Measurements from ENCODE around the gene HSPA6. TPM values are rescaled to one million over a fixed set of nuclear protein-coding genes. Genes with fewer than 3 reads are reported as not detected.
"Not testable (repeated sequence)": the region's sequence is repeated elsewhere in the genome, so short reads cannot be mapped to it uniquely, and the experiment has no call there.

HSPA6 gene
- total RNA-seq, 6 donors from 2014 or later = 10.8 to 37.7 (median 15.9) TPM

DNA sequence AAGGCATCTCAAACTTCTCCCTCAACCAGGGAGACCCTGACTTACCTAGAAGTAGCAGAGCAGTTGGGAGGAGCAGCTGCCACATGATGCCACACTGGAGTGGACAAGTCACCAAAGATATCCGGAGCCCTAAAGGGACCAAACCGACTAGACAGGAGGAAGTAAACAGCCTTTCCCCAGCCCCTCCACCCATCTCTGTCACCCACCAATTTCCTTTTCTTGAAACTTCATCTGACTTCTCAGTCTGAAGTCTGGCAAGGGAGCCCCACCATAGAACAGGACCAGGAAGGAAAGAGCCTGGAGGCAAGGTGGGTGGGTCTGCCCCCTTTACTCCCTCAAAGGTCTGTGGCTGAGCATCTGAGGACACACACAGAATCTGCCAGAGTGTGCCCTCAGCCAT, 25.3 kb downstream of the HSPA6 start, which contains the start of gene FCGR3A:
Gene FCGR3A (minus strand): TSS at position 167 of the 400 bp plus-strand sequence. CDS start 82 bp downstream, at position 85.
- H3K27me3 ChIP-seq = no peaks in the 10 kb centered on the region
- ATAC-seq (ENCODE audit: low FRiP score in 2 of 2) (peak in 1 of 2 donors; percentile 55), DNase-seq (no peak)
- peak within 1 kb of the TSS in 1 of 4 donors; percentile 18 for H3K4me3 ChIP-seq
- no peaks in the 10 kb centered on the region for H3K9me3 ChIP-seq
- H3K27ac ChIP-seq = peak within 1 kb of the TSS in 3 of 4 donors; percentile 48 to 75 (median 66)
- TF ChIP-seq POLR2A (IDR thresholded peaks at IDR 0.05) (peak in 1 of 4 donors; percentile 59), EP300 (IDR thresholded peaks at IDR 0.05) (no peak), POLR2AphosphoS5 (IDR thresholded peaks at IDR 0.05) (peak in 1 of 2 donors; percentile 6)
- TF ChIP-seq, protein P1, sequence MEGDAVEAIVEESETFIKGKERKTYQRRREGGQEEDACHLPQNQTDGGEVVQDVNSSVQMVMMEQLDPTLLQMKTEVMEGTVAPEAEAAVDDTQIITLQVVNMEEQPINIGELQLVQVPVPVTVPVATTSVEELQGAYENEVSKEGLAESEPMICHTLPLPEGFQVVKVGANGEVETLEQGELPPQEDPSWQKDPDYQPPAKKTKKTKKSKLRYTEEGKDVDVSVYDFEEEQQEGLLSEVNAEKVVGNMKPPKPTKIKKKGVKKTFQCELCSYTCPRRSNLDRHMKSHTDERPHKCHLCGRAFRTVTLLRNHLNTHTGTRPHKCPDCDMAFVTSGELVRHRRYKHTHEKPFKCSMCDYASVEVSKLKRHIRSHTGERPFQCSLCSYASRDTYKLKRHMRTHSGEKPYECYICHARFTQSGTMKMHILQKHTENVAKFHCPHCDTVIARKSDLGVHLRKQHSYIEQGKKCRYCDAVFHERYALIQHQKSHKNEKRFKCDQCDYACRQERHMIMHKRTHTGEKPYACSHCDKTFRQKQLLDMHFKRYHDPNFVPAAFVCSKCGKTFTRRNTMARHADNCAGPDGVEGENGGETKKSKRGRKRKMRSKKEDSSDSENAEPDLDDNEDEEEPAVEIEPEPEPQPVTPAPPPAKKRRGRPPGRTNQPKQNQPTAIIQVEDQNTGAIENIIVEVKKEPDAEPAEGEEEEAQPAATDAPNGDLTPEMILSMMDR (IDR thresholded peaks at IDR 0.05) = no peak
- no peaks in the 10 kb centered on the region for H3K36me3 ChIP-seq
- WGBS, 2 donors = 69 to 77% methylated on average over 2 of the region's 2 CpGs
- H3K4me1 ChIP-seq = no peaks in the 10 kb centered on the region

DNA sequence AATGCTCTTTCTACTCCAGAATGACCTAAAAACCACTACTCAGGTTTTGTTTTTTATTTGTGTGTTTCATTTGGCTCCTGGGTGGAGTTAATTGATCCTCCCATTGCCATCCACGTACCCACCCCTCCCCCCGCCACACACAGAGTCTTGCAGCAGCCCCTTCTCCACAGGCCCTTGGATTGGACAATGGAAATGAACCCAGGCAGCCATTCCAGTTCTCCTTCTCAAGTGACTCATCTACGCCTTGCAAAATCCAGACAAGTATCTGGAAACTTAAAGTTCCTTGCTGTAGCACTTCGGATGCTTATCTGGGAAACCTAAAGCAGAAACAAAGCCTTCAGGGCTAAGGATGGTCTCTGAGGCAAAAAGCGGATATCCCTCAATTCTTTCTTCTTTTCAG, 26.6 kb downstream of the HSPA6 start:
- DNase-seq; ATAC-seq (ENCODE audit: low FRiP score in 2 of 2); H3K4me3 ChIP-seq; H3K9me3 ChIP-seq; H3K27me3 ChIP-seq; H3K4me1 ChIP-seq; H3K36me3 ChIP-seq: not testable (repeated sequence)
- peak overlapping the region in 2 of 4 donors; percentile 66 to 75 for H3K27ac ChIP-seq
- peak in 1 of 4 donors; percentile 19 for TF ChIP-seq POLR2A (IDR thresholded peaks at IDR 0.05)
- 90 to 92% methylated on average over 5 of the region's 5 CpGs for WGBS, 2 donors

DNA sequence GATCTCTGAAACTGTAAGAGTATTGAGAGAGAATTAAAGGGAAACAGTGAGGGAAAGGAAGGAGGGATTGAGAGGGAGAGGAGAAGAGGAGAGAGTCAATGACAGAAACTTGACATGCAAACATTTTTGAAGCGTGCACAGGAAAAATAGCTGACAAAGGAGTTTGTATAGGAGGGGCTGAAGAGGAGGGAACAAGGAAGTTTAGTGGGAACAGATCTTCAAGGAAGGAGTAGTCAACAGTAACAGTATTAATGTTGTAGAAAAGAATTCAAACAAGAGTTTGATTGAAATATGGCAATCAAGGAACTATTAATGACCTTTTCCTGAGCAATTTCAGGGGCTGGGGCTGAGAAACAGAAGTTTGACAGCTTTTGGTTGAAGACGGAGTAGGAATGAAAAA, 29.3 kb downstream of the HSPA6 start:
- not testable (repeated sequence) for H3K4me3 ChIP-seq; DNase-seq; H3K27me3 ChIP-seq; ATAC-seq (ENCODE audit: low FRiP score in 2 of 2); H3K36me3 ChIP-seq; H3K4me1 ChIP-seq; H3K9me3 ChIP-seq
- 64 to 79% methylated on average over 1 to 2 of the region's 2 CpGs for WGBS, 2 donors
- H3K27ac ChIP-seq = peak overlapping the region in 2 of 4 donors; percentile 64 to 83

DNA sequence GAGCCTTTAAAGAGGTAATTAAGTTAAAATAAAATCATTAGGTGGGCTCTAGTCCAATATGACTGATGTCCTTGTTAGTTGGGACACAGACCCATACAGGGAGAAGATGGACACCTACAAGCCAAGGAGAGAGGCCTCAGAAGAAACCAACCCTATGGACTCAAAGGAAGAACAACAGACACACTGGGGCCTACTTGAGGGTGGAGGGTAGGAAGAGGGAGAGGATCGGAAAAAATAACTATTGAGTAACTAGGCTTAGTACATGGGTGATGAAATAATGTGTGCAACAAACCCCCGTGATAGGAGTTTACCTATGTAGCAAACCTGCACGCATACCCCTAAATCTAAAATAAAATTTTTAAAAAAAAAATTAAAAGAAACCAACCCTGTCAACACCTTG, 30.0 kb downstream of the HSPA6 start:
- DNase-seq = not testable (repeated sequence)
- 72 to 79% methylated on average over 3 of the region's 3 CpGs for WGBS, 2 donors

DNA sequence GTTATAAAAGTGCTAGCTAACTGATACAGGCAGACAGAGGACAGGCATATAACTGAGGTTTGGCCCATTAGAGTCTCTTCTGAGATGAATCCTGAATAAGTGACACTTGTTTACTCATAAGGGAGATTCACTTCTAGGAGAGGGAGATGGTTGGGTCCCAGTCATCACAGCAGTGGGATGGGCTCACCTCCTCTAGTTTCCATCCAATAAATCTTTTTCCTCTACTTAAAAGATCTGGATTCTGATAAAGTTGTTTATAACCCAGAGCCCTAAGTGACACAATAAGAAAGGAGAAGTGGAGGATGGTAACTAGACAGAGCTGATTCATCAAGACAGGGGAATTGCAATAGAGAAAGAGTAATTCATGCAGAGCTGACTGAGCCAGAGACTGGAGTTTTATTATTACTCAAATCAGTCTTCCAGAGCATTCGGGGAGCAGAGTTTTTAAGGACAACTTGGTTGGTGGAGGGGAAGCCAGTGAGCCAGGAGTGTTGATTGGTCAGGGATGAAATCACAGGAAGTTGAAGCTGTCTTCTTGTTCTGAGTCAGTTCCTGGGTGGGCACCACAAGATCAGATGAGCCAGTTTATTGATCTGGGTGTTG, 30.6 kb downstream of the HSPA6 start:
- peak; percentile 68 to 79 for ATAC-seq (ENCODE audit: low FRiP score in 2 of 2)
- not testable (repeated sequence) for H3K27me3 ChIP-seq, H3K4me3 ChIP-seq, DNase-seq, H3K36me3 ChIP-seq, H3K9me3 ChIP-seq, H3K4me1 ChIP-seq
- 62 to 80% methylated on average over 1 of the region's 1 CpG for WGBS, 2 donors
- TF ChIP-seq POLR2AphosphoS5 (IDR thresholded peaks at IDR 0.05) = peak in 1 of 2 donors; percentile 29
- H3K27ac ChIP-seq = peak overlapping the region; percentile 58 to 83 (median 73)

More for the DNA sequence above, 30.0 kb downstream of the HSPA6 start:
- H3K4me3 ChIP-seq, H3K27me3 ChIP-seq, H3K36me3 ChIP-seq, H3K9me3 ChIP-seq, H3K4me1 ChIP-seq: not testable (repeated sequence)
- peak overlapping the region; percentile 58 to 83 (median 73) for H3K27ac ChIP-seq
- peak in 1 of 2 donors; percentile 55 for ATAC-seq (ENCODE audit: low FRiP score in 2 of 2)

DNA sequence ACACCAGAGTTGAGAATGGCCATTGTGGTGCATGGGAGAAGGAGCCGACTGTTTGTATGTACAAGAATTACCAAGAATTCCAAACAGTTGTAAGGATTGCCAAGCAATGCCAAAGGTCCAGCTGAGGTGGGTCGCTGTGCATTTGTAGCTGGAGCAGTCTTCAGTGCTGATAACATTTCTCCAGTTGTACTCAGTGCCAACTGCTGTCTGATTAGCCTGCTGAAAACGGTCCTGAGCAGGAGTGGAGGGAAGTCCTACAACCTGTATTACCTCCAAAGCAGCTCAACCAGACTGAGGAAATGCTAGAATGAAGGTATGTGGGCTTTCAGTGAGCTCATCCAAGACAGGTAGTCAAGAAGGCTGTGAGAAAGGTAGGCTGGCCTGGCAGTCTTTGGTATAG, 31.8 kb downstream of the HSPA6 start:
- H3K27me3 ChIP-seq; H3K4me3 ChIP-seq; H3K36me3 ChIP-seq; H3K9me3 ChIP-seq; DNase-seq; ATAC-seq (ENCODE audit: low FRiP score in 2 of 2); H3K4me1 ChIP-seq: not testable (repeated sequence)
- 69 to 72% methylated on average over 3 of the region's 3 CpGs for WGBS, 2 donors
- H3K27ac ChIP-seq = peak overlapping the region in 2 of 4 donors; percentile 18 to 24

DNA sequence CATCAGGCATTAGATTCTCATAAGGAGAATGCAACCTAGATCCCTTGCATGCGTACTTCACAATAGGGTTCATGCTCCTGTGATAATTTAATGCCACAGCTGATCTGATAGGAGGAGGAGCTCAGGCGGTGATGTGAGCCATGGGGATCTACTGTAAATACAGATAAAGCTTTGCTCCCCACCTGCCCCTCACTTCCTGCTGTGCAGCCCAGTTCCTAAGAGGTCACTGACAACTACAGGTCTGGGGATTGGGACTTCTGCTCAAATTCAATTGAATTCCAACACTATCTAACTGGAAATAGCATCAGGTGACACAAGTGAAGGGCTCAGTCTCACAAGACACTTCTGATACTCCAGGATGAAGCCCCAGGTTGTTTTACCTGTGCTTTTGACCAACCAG, 32.6 kb downstream of the HSPA6 start:
- H3K4me1 ChIP-seq; H3K27ac ChIP-seq; H3K36me3 ChIP-seq; ATAC-seq (ENCODE audit: low FRiP score in 2 of 2); H3K9me3 ChIP-seq; H3K4me3 ChIP-seq; H3K27me3 ChIP-seq; DNase-seq: not testable (repeated sequence)
- 86% methylated on average over 1 of the region's 2 CpGs; no CpG with 5 or more reads in 1 of the 2 donors for WGBS, 2 donors

DNA sequence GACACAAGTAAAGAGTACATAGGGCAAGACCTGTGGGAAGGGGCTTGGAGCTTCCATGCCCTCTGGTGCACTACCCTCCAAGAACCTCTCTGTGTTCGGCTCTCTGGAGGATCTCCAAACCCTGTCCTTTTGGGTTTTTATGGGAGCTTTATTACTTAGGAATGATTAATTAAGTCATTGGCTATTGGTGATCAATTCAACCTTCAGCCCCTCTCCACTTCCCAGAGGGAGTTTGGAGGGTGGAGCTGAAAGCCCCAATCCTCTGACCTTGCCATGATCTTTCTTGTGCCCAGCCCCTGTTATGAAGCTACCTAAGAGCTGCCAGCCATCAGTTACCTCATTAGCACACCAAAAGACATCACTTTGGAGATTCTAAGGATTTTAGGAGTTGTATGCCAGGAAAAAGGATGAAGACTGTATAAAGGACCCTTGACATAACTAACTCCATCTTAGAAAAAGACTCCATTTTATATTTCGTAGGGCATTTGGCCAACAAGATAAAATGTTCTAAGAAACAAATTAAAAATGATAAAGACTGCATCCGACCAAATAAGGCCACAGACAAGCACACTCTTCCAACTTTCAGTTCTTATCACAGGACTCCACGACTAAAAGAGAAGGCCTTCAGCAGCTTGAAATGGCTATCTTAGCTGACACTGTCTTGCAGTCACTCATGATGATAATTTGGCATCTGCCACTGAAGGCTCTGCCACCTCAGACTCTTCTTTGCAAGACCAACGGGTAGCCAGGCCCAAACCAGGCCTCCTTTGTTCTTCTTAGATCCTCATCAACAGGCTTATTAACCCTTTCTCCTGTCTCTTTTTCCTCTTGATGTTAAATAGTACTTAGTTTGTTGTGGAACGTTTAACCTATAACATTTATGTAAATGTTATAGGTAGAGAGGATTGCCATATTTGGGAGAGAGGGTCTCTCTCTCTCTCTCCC, 33.4 kb downstream of the HSPA6 start:
- not testable (repeated sequence) for H3K36me3 ChIP-seq; H3K9me3 ChIP-seq; DNase-seq; H3K4me3 ChIP-seq; H3K27me3 ChIP-seq; H3K4me1 ChIP-seq; H3K27ac ChIP-seq; ATAC-seq (ENCODE audit: low FRiP score in 2 of 2)
- 67 to 72% methylated on average over 5 of the region's 6 CpGs for WGBS, 2 donors
